Measurements from ENCODE around the gene LRFN2. TPM values are rescaled to one million over a fixed set of nuclear protein-coding genes. Genes with fewer than 3 reads are reported as not detected.

LRFN2 gene
- total RNA-seq, 1 experiment from 2014 or later, result not detected

DNA sequence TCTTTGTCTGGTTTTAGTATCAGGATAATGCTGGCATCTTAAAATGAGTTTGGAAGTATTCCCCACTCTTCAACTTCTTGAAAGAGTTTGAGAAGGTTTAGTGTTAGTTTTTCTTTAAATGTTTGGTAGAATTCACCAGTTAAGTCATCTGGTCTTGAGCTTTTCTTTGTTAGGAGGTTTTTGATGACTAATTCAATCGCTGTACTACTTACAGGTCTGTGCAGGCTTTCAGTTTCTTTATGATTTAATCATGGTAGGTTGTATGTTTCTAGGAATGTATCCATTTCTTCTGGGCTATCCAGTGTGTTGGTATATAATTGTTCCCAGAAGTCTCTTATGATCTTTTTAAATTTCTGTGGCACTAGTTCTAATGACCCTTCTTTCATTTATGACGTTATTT is 215.5 kb downstream of the LRFN2 start:
- Histone ChIP-seq H3K79me2 (ENCODE audit: low read length) (no peaks in the 10 kb centered on the region), H3K27ac (ENCODE audit: low read length) (no peak overlapping the region), H3K36me3 (ENCODE audit: insufficient read depth, low read length) (no peaks in the 10 kb centered on the region), H3K9ac (ENCODE audit: low read length) (no peak overlapping the region), H3K4me2 (ENCODE audit: low read depth, low read length, poor library complexity, severe bottlenecking) (no peak overlapping the region), H3K9me3 (ENCODE audit: low read length) (no peaks in the 10 kb centered on the region; the same call in 1 of the 2 replicates), H3K9me2 (replicated peaks; ENCODE audit: insufficient read depth, low read length) (no peaks in the 10 kb centered on the region), H2AFZ (ENCODE audit: low read length) (no peak overlapping the region), H4K20me1 (ENCODE audit: insufficient read depth, low read depth, low read length) (no peaks in the 10 kb centered on the region), H3K4me3 (ENCODE audit: low read length) (no peak overlapping the region), H3K4me1 (ENCODE audit: low read length) (no peaks in the 10 kb centered on the region), H3K27me3 (ENCODE audit: low read length) (peaks cover 2% of the 10 kb centered on the region; the same call in 1 of the 2 replicates)
- DNase-seq, result no peak

DNA sequence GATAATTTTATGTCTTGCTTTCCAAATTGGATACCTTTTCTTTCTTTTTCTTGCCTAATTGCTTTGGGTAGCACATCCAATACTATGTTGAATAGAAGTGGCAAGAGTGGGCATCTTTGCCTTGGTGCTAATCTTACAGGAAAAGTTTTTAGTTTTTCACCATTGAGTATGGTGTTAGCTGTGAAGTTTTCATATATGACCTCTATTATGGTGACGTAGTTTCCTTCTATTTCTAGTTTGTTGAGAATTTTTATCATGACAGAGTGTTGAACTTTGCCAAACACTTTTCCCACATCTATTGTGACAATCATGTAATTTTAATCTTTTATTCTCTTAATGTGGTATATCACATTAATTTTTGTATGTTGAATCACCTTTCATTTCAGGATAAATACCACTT is 216.1 kb downstream of the LRFN2 start:
- Histone ChIP-seq H3K79me2 (ENCODE audit: low read length) (no peaks in the 10 kb centered on the region), H3K9me3 (ENCODE audit: low read length) (no peaks in the 10 kb centered on the region; the same call in 1 of the 2 replicates), H2AFZ (ENCODE audit: low read length) (no peak overlapping the region), H3K27ac (ENCODE audit: low read length) (no peak overlapping the region), H3K9ac (ENCODE audit: low read length) (no peak overlapping the region), H3K27me3 (ENCODE audit: low read length) (peaks cover 2% of the 10 kb centered on the region; the same call in 1 of the 2 replicates), H3K4me3 (ENCODE audit: low read length) (no peak overlapping the region), H3K36me3 (ENCODE audit: insufficient read depth, low read length) (no peaks in the 10 kb centered on the region), H3K4me2 (ENCODE audit: low read depth, low read length, poor library complexity, severe bottlenecking) (no peak overlapping the region), H3K4me1 (ENCODE audit: low read length) (no peaks in the 10 kb centered on the region), H4K20me1 (ENCODE audit: insufficient read depth, low read depth, low read length) (no peaks in the 10 kb centered on the region), H3K9me2 (replicated peaks; ENCODE audit: insufficient read depth, low read length) (no peaks in the 10 kb centered on the region)
- DNase-seq, result no peak

DNA sequence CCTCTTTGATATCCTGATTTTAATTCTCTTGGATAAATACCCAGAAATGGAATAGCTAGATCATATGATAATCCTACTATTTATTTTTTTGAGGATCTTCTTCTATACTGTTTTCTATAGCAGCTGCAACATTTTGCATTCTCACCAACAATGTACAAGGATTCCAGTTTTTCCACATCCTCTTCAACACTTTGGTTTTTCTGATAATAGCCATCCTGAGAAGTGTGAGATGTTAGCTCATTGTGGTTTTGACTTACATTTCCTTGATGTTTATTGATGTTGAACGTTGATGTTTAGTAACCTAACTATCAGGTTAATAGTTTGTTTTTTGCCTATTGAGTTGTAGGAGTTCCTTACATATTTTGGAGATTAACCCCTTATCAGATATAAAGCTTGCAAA is 217.3 kb downstream of the LRFN2 start:
- Histone ChIP-seq H3K27ac (ENCODE audit: low read length) (no peak overlapping the region), H3K79me2 (ENCODE audit: low read length) (no peaks in the 10 kb centered on the region), H3K9ac (ENCODE audit: low read length) (no peak overlapping the region), H3K4me3 (ENCODE audit: low read length) (no peak overlapping the region), H3K27me3 (ENCODE audit: low read length) (peaks cover 2% of the 10 kb centered on the region; the same call in 1 of the 2 replicates), H3K9me3 (ENCODE audit: low read length) (no peaks in the 10 kb centered on the region; the same call in 1 of the 2 replicates), H3K36me3 (ENCODE audit: insufficient read depth, low read length) (no peaks in the 10 kb centered on the region), H3K4me2 (ENCODE audit: low read depth, low read length, poor library complexity, severe bottlenecking) (no peak overlapping the region), H3K4me1 (ENCODE audit: low read length) (no peaks in the 10 kb centered on the region), H3K9me2 (replicated peaks; ENCODE audit: insufficient read depth, low read length) (no peaks in the 10 kb centered on the region), H2AFZ (ENCODE audit: low read length) (no peak overlapping the region), H4K20me1 (ENCODE audit: insufficient read depth, low read depth, low read length) (no peaks in the 10 kb centered on the region)
- DNase-seq, result no peak

DNA sequence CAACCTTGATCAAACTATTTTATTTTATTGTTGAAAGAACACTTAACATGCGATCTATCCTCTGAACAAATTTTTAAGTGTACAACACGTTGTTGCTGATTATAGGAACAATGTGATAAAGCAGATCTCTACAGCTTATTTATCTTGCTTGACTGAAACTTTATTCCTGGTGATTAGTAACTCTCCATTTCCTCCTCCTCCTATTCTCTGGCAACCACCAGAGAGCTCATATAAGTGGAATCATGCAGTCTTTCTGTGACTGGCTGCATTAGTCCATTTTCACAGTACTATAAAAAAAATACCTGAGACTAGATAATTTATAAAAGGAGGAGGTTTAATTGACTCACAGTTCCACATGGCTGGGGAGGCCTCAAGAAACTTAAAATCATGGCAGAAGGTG is 218.1 kb downstream of the LRFN2 start:
- no peak overlapping the region for H2AFZ ChIP-seq (ENCODE audit: low read length)
- no peaks in the 10 kb centered on the region for H3K79me2 ChIP-seq (ENCODE audit: low read length)
- H3K9ac ChIP-seq (ENCODE audit: low read length), result no peak overlapping the region
- H4K20me1 ChIP-seq (ENCODE audit: insufficient read depth, low read depth, low read length), result no peaks in the 10 kb centered on the region
- H3K4me1 ChIP-seq (ENCODE audit: low read length), result no peaks in the 10 kb centered on the region
- no peaks in the 10 kb centered on the region for H3K36me3 ChIP-seq (ENCODE audit: insufficient read depth, low read length)
- H3K9me2 ChIP-seq (replicated peaks; ENCODE audit: insufficient read depth, low read length), result no peaks in the 10 kb centered on the region
- H3K27me3 ChIP-seq (ENCODE audit: low read length), result no peaks in the 10 kb centered on the region; the same call in 1 of the 2 replicates
- DNase-seq, result no peak
- no peaks in the 10 kb centered on the region; the same call in 1 of the 2 replicates for H3K9me3 ChIP-seq (ENCODE audit: low read length)
- H3K27ac ChIP-seq (ENCODE audit: low read length), result no peak overlapping the region
- H3K4me3 ChIP-seq (ENCODE audit: low read length), result no peak overlapping the region
- no peak overlapping the region for H3K4me2 ChIP-seq (ENCODE audit: low read depth, low read length, poor library complexity, severe bottlenecking)

DNA sequence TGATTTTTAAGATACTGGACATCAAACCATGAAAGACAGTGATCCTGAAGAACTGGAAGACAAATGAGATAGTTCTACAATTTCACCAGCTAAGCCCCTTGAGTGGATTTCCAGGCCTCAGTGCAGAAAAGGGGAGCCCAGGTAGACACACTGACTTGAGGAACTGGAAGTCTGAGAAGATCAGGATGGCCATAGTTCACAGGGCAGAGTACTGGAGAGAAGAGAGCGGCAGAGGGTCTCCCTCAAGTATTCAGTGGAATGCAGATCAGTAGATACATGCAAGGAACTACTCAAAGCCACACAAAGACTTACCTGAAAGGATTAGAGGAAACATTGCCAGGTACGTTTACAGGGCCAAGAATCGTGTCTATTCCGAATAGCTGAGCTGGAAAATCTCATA is 224.3 kb downstream of the LRFN2 start:
- H3K79me2 ChIP-seq (ENCODE audit: low read length), result no peaks in the 10 kb centered on the region

DNA sequence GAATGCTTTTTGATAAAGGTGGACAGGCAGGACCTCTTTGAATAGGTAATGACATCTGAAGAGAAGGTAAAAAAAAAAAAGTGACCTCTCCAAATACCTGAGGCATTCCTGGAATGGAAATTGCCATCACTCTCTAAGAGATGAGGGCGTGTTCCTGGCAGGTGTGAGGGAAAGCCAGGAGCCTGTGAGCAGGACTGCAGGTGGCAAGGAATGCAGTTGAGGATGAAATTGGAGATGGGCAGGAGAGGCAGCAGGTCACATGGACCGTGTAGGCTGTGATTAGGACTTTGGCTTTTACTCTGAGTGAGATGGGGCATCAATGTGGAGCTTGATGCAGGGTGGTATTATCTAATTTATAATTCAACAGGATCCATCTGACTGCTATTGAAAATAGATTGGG is 227.4 kb downstream of the LRFN2 start:
- Histone ChIP-seq H3K4me3 (ENCODE audit: low read length) (no peak overlapping the region), H3K9me3 (ENCODE audit: low read length) (no peaks in the 10 kb centered on the region), H3K9me2 (replicated peaks; ENCODE audit: insufficient read depth, low read length) (no peaks in the 10 kb centered on the region), H4K20me1 (ENCODE audit: insufficient read depth, low read depth, low read length) (no peaks in the 10 kb centered on the region), H3K9ac (ENCODE audit: low read length) (no peak overlapping the region), H3K36me3 (ENCODE audit: insufficient read depth, low read length) (no peaks in the 10 kb centered on the region), H3K79me2 (ENCODE audit: low read length) (no peaks in the 10 kb centered on the region), H2AFZ (ENCODE audit: low read length) (no peak overlapping the region), H3K27ac (ENCODE audit: low read length) (no peak overlapping the region), H3K4me2 (ENCODE audit: low read depth, low read length, poor library complexity, severe bottlenecking) (no peak overlapping the region), H3K27me3 (ENCODE audit: low read length) (no peaks in the 10 kb centered on the region), H3K4me1 (ENCODE audit: low read length) (no peaks in the 10 kb centered on the region)
- no peak for DNase-seq

More for the DNA sequence above, 224.3 kb downstream of the LRFN2 start:
- Histone ChIP-seq H3K27ac (ENCODE audit: low read length) (no peak overlapping the region), H3K4me2 (ENCODE audit: low read depth, low read length, poor library complexity, severe bottlenecking) (no peak overlapping the region), H3K27me3 (ENCODE audit: low read length) (no peaks in the 10 kb centered on the region), H2AFZ (ENCODE audit: low read length) (no peak overlapping the region), H3K4me1 (ENCODE audit: low read length) (no peaks in the 10 kb centered on the region), H4K20me1 (ENCODE audit: insufficient read depth, low read depth, low read length) (no peaks in the 10 kb centered on the region), H3K9me3 (ENCODE audit: low read length) (no peaks in the 10 kb centered on the region; the same call in 1 of the 2 replicates), H3K4me3 (ENCODE audit: low read length) (no peak overlapping the region), H3K36me3 (ENCODE audit: insufficient read depth, low read length) (no peaks in the 10 kb centered on the region), H3K9ac (ENCODE audit: low read length) (no peak overlapping the region), H3K9me2 (replicated peaks; ENCODE audit: insufficient read depth, low read length) (no peaks in the 10 kb centered on the region)
- no peak for DNase-seq

DNA sequence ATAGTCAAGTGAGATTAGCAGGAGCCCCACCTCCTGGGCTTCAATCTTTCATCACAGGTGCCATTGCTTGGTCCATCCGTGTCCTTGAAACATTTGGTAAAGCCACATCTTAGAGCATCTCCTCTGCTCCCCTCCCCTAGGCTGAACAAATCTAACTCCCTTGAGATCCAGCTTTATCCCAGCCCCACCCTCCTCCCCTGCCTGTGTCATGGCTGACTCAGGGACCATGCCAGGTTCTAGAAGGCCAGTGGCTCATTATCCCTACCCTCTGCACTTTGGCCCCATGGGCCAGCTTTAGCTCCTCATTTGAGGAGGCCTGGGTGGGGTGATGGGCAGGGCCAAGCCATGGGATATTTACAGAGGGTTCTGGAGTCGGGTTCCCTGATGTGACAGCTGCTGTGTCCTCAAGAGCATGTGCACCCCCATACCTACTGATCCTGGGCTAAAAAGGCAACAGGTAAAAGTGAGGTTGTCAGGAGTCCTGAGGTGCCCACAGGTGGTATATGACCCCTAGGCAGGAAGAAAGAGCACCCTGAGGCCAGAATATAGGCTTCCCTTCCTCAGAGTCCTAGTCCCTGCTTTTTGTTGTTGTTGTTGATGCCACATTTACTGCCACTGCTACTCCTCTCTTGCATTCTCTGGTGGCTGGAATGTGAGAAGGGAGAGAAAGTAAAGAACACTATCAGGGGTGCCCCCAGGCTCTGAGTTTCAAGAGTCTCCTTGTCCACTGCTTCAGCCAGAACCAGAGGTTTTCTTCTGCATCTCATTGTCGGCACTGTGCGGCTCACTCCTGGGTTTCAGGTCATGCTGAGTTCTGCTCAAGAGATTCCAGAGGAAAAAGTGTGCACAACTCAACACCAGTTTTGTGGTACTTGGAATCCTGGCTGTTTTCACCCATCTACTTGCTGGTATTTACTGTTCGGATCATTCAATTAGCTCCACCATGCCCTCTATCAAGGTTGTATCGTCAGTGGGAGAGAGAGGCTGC is 228.4 kb downstream of the LRFN2 start:
- no peaks in the 10 kb centered on the region for H3K27me3 ChIP-seq (ENCODE audit: low read length)
- no peak overlapping the region for H3K4me3 ChIP-seq (ENCODE audit: low read length)
- no peaks in the 10 kb centered on the region for H3K36me3 ChIP-seq (ENCODE audit: insufficient read depth, low read length)
- H3K9ac ChIP-seq (ENCODE audit: low read length), result no peak overlapping the region
- H3K27ac ChIP-seq (ENCODE audit: low read length), result no peak overlapping the region
- H3K9me2 ChIP-seq (replicated peaks; ENCODE audit: insufficient read depth, low read length), result no peaks in the 10 kb centered on the region
- no peak for DNase-seq
- no peak overlapping the region for H3K4me2 ChIP-seq (ENCODE audit: low read depth, low read length, poor library complexity, severe bottlenecking)
- no peaks in the 10 kb centered on the region for H3K79me2 ChIP-seq (ENCODE audit: low read length)
- H4K20me1 ChIP-seq (ENCODE audit: insufficient read depth, low read depth, low read length), result no peaks in the 10 kb centered on the region
- H2AFZ ChIP-seq (ENCODE audit: low read length), result no peak overlapping the region
- H3K9me3 ChIP-seq (ENCODE audit: low read length), result no peaks in the 10 kb centered on the region
- H3K4me1 ChIP-seq (ENCODE audit: low read length), result no peaks in the 10 kb centered on the region

DNA sequence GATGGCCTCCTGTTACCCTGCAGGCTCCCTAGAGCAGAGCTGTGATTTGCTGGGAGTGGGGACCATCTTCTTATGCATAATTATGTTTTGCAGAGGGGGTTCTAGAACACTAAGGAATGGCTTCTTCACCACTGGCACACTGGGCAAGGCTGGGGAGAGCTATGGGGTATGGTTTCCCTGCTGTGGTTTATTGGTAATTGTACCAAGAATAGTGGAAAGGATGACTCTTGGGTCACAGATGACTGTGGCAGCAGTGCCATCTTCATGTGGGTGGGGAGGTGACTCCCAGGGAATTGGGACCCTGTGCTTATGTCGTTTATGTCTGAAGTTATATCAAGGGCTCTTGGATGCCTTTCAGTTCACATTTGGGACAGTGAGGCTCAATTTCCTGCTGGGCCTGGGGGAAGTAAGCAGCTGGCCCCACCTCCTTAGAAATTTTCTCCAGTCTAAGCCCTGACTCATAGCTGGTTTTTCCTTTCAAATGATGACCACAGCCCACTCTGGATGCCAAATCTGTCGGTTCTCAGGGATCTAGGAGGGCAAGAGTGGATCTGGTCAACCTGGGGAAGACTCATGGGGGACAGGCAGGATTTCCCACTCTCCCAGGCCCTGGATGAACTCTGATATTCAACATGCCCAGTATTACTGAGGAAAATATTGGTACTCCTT is 230.8 kb downstream of the LRFN2 start:
- Histone ChIP-seq H3K79me2 (ENCODE audit: low read length) (no peaks in the 10 kb centered on the region), H3K4me3 (ENCODE audit: low read length) (no peak overlapping the region), H3K27me3 (ENCODE audit: low read length) (no peaks in the 10 kb centered on the region), H4K20me1 (ENCODE audit: insufficient read depth, low read depth, low read length) (no peaks in the 10 kb centered on the region), H3K4me1 (ENCODE audit: low read length) (no peaks in the 10 kb centered on the region), H3K27ac (ENCODE audit: low read length) (no peak overlapping the region), H3K4me2 (ENCODE audit: low read depth, low read length, poor library complexity, severe bottlenecking) (no peak overlapping the region), H3K9me3 (ENCODE audit: low read length) (no peaks in the 10 kb centered on the region), H3K36me3 (ENCODE audit: insufficient read depth, low read length) (no peaks in the 10 kb centered on the region), H3K9ac (ENCODE audit: low read length) (no peak overlapping the region), H3K9me2 (replicated peaks; ENCODE audit: insufficient read depth, low read length) (no peaks in the 10 kb centered on the region), H2AFZ (ENCODE audit: low read length) (no peak overlapping the region)
- DNase-seq, result no peak

Data from Karpas-422 (cell line).